Measurements from ENCODE around the gene RAB43.
"Not testable (repeated sequence)": the region's sequence is repeated elsewhere in the genome, so short reads cannot be mapped to it uniquely, and the experiment has no call there.

The RAB43 gene

DNA sequence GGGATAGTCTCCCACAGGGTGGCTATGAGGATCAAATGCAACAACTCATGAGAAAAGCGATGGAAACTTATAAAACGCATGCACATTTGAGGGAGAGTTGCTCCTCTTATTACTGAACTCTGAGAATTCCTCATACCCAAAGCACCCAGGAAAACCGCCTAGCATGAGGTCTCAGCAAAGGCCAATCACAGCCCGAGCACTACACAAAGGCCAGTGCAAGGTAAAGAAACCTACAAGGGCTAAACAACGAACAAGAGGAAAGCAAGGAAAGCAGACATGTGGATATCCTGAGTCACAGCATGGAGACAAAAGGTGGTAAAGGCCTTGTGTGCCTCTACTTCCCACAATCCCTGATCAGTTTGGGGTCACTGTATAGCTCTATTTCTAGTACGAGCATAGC is 7.1 kb downstream of the RAB43 start:
- Histone ChIP-seq H3F3A (ENCODE audit: low read depth) (no peaks in the 10 kb centered on the region), H3K4me3 (ENCODE audit: low read length, poor library complexity, severe bottlenecking) (no peak overlapping the region), H3K9ac (ENCODE audit: low read depth, low read length, poor library complexity, severe bottlenecking) (no peak overlapping the region), H3K36me3 (ENCODE audit: insufficient read depth, low read length) (no peaks in the 10 kb centered on the region), H4K20me1 (ENCODE audit: insufficient read depth, low read length, poor library complexity, severe bottlenecking) (peaks cover 5% of the 10 kb centered on the region), H3K79me2 (ENCODE audit: insufficient read depth, low read length) (peaks cover 45% of the 10 kb centered on the region), H3K4me1 (ENCODE audit: insufficient read depth, low read length, poor library complexity, severe bottlenecking) (peaks cover 41% of the 10 kb centered on the region), H3K9me2 (replicated peaks; ENCODE audit: low read depth, low read length) (no peaks in the 10 kb centered on the region), H3K9me3 (ENCODE audit: insufficient read depth, low read depth, low read length) (no peaks in the 10 kb centered on the region), H2AFZ (ENCODE audit: low read length) (no peak overlapping the region), H3K4me2 (ENCODE audit: low read depth, low read length, poor library complexity, severe bottlenecking) (peak overlapping the region; percentile 21), H3K27me3 (ENCODE audit: insufficient read depth, low read length, poor library complexity, severe bottlenecking) (no peaks in the 10 kb centered on the region)
- TF ChIP-seq CTCF (conservative IDR thresholded peaks at IDR 0.05; ENCODE audit: low read length) (no peak), EZH2phosphoT487 (IDR thresholded peaks at IDR 0.05; ENCODE audit: borderline replicate concordance) (no peak)

DNA sequence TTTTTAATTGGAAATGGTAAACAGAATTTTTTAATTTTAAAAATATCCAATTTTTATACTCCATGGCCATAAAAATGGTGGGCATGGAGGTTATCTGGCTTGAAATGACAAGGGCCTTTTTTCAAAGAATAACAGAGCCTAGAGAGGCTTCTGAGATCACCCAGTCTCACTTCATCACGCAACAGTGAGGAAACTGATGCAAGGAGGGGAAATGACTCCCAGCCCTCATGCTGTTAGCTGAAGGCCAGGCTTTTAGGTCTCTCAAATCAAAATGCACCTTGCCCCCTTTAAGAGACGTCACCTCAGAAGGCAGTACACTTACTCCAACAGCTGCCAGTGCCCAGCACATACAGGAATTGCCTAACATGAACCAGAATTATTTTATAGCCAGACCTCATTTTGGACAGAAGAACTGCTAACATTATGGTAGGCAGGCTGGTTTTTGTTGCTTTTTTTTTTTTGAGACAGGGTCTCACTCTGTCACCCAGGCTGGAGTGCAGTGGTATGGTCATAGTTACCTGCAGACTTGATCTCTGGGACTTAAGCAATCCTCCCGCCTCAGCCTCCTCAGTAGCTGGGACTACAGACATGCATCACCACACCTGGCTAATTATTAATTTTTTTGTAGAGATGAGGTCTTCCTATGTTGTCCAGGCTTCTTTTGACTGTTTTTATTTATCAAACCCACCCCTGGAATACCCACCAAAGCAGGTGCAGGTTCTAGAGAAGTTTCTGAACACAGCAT is 9.1 kb downstream of the RAB43 start:
- TF ChIP-seq CTCF (conservative IDR thresholded peaks at IDR 0.05; ENCODE audit: low read length) (no peak), EZH2phosphoT487 (IDR thresholded peaks at IDR 0.05; ENCODE audit: borderline replicate concordance) (no peak)
- no peak overlapping the region for H3K4me3 ChIP-seq (ENCODE audit: low read length, poor library complexity, severe bottlenecking)

DNA sequence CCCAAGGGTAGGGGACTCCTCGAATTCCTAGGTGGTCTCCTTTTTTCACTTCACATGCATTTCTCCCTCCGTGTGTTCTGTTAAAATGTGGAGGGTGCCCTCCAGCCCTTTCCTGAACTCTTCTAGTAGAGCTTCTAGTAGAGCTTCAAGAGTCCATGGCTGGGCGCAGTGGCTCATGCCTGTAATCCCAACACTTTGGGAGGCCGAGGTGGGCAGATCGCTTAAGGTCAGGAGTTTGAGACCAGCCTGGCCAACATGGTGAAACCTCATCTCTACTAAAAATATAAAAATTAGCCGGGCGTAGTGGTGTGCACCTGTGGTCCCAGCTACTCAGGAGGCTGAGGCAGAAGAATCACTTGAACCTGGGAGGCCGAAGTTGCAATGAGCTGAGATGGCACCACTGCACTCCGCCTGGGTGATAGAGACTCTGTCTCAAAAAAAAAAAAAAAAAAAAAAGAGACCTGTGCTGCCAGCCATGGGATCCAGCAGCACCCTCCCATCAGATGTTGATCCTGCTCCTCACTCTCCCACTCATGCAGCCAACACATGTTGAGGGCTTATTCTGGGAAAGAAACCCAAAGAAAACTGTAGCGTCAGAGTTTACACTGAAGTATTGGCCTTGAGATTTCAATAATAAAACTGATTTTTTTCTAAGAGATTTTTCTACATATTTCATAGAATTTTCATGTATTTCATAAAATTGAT is 10.4 kb downstream of the RAB43 start:
- not testable (repeated sequence) for H4K20me1 ChIP-seq (ENCODE audit: insufficient read depth, low read length, poor library complexity, severe bottlenecking); H3K9me2 ChIP-seq (replicated peaks; ENCODE audit: low read depth, low read length); H3K36me3 ChIP-seq (ENCODE audit: insufficient read depth, low read length); H2AFZ ChIP-seq (ENCODE audit: low read length); H3K4me3 ChIP-seq (ENCODE audit: low read length, poor library complexity, severe bottlenecking); H3K4me2 ChIP-seq (ENCODE audit: low read depth, low read length, poor library complexity, severe bottlenecking); H3K9me3 ChIP-seq (ENCODE audit: insufficient read depth, low read depth, low read length); H3F3A ChIP-seq (ENCODE audit: low read depth); H3K9ac ChIP-seq (ENCODE audit: low read depth, low read length, poor library complexity, severe bottlenecking); H3K27me3 ChIP-seq (ENCODE audit: insufficient read depth, low read length, poor library complexity, severe bottlenecking)
- Histone ChIP-seq H3K4me1 (ENCODE audit: insufficient read depth, low read length, poor library complexity, severe bottlenecking) (peaks cover 15% of the 10 kb centered on the region), H3K79me2 (ENCODE audit: insufficient read depth, low read length) (peaks cover 14% of the 10 kb centered on the region; the same call in 1 of the 2 replicates)

More for the DNA sequence above, 9.1 kb downstream of the RAB43 start:
- Histone ChIP-seq H2AFZ (ENCODE audit: low read length) (no peak overlapping the region), H3K9me2 (replicated peaks; ENCODE audit: low read depth, low read length) (no peaks in the 10 kb centered on the region), H3K79me2 (ENCODE audit: insufficient read depth, low read length) (peaks cover 25% of the 10 kb centered on the region), H4K20me1 (ENCODE audit: insufficient read depth, low read length, poor library complexity, severe bottlenecking) (peaks cover 5% of the 10 kb centered on the region), H3K4me1 (ENCODE audit: insufficient read depth, low read length, poor library complexity, severe bottlenecking) (peaks cover 23% of the 10 kb centered on the region), H3K9ac (ENCODE audit: low read depth, low read length, poor library complexity, severe bottlenecking) (no peak overlapping the region), H3K27me3 (ENCODE audit: insufficient read depth, low read length, poor library complexity, severe bottlenecking) (no peaks in the 10 kb centered on the region), H3F3A (ENCODE audit: low read depth) (no peaks in the 10 kb centered on the region), H3K4me2 (ENCODE audit: low read depth, low read length, poor library complexity, severe bottlenecking) (no peak overlapping the region), H3K36me3 (ENCODE audit: insufficient read depth, low read length) (no peaks in the 10 kb centered on the region), H3K9me3 (ENCODE audit: insufficient read depth, low read depth, low read length) (no peaks in the 10 kb centered on the region)

Measured in Loucy (cell line).